GM10266 (cell line): ENCODE results near the gene SLC4A5.

ENCODE experiments used
- DNase-seq: peaks from one replicate; pipeline ENCODE4 v3.0.0; 2012; ENCODE audit errors: extremely low spot score
- TF ChIP-seq, protein P1 (sequence below): IDR thresholded peaks from 2 replicates; pipeline ENCODE4 v1.5.1; 2012; ENCODE audit warnings: mild to moderate bottlenecking, low read depth; ENCODE audit not compliant: control insufficient read depth, insufficient read depth; ENCODE audit errors: missing control alignments

SLC4A5 gene

DNA sequence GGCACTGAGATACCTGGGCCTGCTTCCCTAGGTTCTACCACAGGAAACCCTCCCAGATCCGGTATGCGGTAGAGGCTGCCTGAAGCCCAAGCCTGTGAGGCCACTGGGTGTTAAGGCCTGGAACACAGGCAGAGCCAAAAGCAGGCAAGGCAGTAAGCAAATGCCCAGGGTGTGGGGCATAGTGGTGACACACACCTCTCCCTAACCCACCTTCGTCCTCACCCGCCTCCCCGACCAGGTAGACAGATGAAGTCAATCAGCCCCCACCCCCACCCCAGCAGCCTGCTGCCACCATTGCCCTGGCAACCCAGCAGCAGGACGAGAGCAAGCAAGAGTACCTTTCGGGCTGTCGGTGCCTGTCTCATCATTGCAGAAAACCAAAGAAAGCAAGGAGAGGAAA is 30.8 kb upstream of the SLC4A5 start:
- no peak for DNase-seq
- TF ChIP-seq, protein P1, sequence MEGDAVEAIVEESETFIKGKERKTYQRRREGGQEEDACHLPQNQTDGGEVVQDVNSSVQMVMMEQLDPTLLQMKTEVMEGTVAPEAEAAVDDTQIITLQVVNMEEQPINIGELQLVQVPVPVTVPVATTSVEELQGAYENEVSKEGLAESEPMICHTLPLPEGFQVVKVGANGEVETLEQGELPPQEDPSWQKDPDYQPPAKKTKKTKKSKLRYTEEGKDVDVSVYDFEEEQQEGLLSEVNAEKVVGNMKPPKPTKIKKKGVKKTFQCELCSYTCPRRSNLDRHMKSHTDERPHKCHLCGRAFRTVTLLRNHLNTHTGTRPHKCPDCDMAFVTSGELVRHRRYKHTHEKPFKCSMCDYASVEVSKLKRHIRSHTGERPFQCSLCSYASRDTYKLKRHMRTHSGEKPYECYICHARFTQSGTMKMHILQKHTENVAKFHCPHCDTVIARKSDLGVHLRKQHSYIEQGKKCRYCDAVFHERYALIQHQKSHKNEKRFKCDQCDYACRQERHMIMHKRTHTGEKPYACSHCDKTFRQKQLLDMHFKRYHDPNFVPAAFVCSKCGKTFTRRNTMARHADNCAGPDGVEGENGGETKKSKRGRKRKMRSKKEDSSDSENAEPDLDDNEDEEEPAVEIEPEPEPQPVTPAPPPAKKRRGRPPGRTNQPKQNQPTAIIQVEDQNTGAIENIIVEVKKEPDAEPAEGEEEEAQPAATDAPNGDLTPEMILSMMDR, result no peak

DNA sequence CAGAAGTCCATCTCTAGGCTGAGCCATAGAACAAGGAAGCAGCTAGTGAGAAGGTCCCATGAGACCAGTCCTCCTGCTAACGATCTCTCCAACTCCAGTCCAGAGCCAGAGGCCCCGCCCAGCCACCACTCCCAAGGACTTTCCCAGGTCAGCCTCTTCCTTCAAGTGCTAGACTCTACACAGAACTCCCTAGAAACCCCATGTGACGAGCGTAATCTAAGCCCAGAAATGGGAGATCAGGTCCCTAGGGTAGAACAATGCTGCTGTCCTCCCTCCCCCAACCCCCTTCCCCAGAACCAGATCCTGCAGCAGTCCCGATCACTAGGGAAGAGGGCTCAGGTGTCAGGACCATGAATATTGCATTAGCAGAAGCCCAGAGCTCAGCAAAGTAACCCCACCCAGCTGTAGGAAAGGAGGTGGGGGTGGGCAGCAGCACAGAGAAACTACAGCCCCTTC is 30.0 kb upstream of the SLC4A5 start:
- DNase-seq, result no peak
- TF ChIP-seq, protein P1, result no peak

DNA sequence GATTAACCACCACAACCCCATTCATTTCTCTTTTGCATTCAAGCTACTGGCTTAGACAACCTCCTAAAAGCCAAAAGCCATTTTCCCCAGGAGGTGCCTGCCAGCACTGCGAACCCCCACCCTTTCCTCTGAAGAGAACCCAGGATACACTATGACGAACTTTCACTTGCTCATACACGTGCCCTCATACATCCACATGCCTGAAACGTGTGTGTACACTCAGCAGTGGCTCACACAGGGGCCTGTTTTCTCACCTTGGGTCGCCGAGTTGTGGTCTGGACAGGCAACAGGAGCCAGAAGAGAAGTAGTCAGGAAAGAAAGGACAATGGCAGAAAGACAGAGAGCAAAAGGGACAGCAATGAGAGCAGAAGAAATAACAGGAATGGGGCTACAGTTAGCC is 29.5 kb upstream of the SLC4A5 start:
- no peak for DNase-seq
- TF ChIP-seq, protein P1, result no peak

DNA sequence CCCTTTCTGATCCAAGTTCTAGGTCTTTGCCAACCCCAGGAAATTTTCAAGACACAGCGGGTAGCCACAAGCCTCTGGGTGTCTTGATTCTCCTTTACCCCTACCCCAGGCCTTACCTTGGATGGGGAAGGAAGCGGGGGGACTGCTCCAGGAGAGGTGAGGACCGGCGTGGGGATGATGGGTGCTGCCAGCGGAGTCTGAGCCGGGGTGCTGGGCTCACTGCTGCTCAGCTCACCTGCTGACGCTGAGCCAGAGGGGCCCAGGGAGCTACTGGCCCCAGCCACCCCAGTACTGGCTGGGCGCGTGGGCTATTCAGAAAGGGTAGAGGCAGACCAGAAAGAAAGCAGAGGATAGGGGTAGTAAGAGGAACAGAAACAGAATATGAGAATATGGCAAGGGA is 28.2 kb upstream of the SLC4A5 start:
- TF ChIP-seq, protein P1, result no peak
- no peak for DNase-seq

DNA sequence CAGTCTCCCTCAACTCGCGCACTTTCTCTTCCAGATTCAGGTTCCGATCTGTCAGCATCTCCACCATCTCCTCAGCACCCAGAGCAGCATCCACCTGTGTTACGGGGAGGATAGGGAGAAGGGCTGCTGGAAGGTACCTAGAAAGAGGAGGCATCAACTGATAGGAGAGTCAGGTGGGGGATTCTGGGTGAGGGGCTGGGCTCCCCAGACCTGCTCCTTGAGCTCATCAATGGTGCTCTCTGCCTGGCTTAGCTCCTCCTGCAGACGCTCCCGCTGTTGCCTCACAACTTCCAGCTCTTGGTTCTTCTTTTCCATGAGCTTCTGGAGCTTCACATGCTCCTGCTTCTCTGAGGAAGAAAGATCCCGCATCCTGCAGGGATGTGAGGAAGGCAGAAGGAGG is 26.8 kb upstream of the SLC4A5 start:
- DNase-seq, result no peak

DNA sequence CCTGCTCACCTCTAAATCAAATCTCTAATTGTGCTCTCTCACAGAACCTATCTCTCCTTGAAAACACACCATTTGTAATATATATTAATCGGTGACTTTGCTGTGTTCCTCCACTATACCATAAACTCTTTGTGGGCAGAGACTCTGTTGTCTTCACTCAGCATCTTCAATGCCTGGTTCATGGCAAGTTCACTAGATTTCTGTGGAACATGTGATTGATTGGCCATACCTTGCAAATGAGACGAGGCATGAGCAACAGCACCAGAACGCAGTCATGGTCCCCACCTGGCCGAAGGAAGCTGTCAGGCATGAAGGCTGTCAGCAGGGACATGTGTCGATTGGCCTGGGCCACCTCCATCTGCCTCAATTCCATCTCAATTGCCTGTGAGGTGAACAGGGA is 25.3 kb upstream of the SLC4A5 start:
- no peak for DNase-seq
- TF ChIP-seq, protein P1, result no peak

More for the DNA sequence above, 26.8 kb upstream of the SLC4A5 start:
- TF ChIP-seq, protein P1, result no peak

DNA sequence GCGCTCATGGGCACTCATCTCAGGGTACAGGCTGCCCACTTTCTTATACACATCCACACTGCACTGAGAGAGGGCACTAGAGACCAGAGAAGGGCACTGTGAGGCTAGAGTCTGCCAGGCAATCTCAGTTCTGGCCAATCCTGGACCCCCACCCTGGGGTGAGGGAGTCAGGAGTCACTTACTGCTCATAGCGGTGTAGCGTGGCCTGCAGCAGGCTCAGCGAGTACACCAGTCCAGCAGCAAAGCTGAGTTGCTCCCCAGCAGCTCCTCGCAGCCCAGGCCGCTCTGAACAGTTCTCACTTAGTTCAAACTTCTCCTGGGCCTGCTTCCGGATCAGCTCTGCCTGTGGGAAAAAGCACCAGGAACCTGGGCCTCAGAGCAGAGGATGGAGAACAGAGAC is 24.6 kb upstream of the SLC4A5 start:
- TF ChIP-seq, protein P1, result no peak
- no peak for DNase-seq

DNA sequence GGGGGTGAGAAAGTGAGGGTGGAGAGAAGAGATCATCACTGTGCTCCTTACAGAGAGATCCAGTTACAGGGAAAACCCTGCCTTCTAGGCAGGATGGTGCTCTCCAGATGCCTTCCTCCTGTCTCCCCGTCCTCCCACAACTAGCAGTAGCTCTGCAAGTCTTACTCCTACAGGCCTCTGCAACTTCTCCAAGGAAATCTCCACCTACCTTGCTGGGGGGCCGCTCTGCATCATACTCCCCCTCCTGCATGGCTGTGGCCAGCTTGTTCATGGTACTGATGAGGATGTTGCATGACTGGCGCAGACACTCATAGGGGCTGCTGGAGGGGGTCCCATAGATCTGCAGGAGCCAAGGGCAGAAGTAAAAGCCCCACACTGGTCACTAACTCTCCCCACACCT is 22.8 kb upstream of the SLC4A5 start:
- DNase-seq, result no peak
- TF ChIP-seq, protein P1, result no peak
